HG03045 (cell line): ENCODE measurements around the gene CNOT3.
"Not testable (repeated sequence)": the region's sequence is repeated elsewhere in the genome, so short reads cannot be mapped to it uniquely, and the experiment has no call there.

Experiments used
- ATAC-seq: cut with Tn5 transposase; IDR thresholded peaks from one replicate; pipeline ENCODE4 v1.9.1; 2021; ENCODE audit warnings: mild to moderate bottlenecking, moderate library complexity; ENCODE audit not compliant: unreplicated experiment

The CNOT3 gene

DNA sequence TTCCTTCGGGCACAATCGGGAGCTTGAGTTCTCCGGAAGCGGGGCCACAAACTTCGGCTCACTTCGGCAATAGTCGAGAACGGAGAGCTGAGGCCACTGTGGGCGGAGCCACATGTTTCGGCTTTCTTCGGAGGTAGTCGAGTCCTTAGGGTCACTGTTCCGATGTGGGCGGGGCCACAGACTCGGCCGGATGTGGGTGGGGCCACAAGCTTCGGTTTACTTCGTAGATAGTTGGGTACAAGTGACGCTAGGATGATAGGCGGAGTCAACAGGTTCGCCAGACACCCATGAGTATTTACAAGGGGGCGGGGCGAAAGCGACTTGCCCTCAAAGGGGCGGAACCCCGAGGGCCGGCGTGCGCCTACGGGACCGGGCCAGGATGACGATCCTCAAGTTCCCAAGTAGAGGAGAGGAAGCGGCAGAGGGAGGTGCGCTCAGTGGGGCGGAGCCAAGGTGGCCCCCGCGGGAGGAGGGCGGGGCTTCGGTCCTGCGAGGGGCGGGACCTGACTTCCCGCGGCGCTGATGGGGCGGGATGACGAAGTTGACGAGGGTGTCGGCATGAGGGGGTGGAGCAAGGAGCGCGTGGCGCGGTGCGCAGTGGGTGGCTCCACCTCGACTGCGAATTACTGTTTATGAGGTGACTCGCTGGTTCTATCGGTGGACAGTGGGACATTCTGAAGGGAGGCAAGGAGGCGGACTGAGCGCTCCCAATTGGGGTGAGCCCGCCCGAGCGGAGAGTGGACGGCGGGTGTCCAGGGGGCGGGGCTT is 52.4 kb downstream of the CNOT3 start:
- ATAC-seq = peak; percentile 48

DNA sequence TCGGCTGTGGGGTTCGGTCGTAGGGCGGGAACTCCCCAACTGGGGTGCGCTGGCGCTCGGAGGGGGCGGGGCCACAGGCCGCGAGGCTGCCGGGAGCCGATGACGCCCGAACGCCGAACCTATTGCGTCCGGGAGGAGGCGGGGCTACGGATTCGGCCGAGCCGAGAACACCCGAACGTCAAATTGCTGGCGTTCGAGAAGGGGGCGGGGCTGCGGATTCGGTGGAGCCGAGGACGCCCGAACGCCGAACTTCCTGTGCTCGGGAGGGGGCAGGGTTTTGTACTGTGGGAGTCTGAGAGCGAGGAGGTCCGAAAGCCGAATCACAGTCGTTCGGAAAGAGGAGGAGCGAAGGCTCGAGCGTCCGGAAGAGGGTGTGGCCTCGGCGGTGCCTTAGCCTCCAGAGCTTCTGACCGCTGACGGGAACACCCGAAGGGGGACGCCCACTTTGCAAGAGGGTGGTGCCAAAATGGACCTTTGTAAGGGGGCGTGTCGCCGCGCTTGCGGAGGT is 53.0 kb downstream of the CNOT3 start:
- ATAC-seq = peak; percentile 44

DNA sequence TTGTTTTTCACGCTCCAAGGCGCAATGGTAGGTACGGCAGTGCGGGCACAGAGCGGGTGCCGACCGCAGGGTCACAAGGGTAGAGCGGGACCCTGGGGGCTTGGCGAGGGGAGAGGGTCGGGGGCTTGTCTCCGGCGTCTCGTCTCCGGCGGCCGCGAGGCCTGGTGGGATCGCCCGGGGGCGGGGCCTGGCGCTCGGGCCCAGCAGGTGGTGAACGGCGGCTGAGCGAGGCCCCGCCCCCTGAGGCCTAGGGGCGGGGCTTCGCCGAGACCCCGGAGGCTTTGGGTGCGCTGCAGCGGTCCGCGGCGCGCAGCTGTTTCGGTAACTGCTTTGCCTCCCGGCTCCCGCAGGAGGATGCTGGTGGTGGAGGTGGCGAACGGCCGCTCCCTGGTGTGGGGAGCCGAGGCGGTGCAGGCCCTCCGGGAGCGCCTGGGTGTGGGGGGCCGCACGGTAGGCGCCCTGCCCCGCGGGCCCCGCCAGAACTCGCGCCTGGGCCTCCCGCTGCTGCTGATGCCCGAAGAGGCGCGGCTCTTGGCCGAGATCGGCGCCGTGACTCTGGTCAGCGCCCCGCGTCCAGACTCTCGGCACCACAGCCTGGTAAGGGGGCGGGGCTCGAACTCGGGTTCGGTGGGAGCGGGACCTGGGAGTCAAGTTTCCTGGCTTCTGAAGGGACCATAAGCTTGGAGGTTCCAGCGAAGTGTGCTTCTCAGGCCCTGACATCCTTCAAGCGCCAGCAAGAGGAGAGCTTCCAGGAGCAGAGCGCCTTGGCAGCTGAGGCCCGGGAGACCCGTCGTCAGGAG is 53.6 kb downstream of the CNOT3 start, which contains the start of gene TSEN34:
Gene TSEN34, plus strand, starts transcription at position 298 of the 800 bp plus-strand sequence. Its CDS starts 57 bp downstream, at position 355.
- peak; percentile 27 for ATAC-seq

GRCh38 chr19:54191811-54192453 is 54.4 kb downstream of the CNOT3 start:
- ATAC-seq = no peak

- ATAC-seq = no peak
Measured at GRCh38 chr19:54193011-54193410, 55.4 kb downstream of the CNOT3 start.

DNA sequence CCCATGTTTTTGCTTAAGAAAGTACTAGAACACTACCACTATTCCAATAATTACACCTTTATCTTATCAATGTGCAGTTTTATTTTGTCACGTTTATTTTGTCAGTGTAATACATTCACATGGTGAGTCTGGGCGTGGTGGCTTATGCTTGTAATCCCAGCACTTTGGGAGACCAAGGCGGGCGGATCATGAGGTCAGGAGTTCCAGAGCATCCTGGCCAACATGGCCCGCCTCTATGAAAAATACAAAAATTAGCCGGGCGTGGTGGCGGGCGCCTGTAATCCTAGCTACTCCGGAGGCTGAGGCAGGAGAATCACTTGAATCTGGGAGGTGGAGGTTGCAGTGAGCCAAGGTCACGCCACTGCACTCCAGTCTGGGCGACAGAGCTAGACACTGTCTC is 56.9 kb downstream of the CNOT3 start:
- not testable (repeated sequence) for ATAC-seq

DNA sequence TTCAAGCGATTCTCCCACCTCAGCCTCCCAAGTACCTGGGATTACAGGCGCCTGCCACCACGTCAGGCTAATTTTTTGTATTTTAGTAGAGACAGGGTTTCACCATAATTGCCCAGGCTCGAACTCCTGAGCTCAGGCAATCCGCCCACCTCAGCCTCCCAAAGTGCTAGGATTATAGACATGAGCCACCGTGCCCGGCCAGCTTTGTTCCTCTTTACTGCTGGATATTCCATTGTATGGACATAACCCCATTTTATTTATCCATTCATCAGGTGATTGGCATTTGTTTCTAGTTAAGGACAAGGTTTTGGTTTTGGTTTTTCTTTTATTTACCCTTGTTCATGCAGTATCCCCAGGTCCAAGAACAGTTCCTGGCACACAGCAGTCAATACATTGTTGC is 59.0 kb downstream of the CNOT3 start:
- no peak for ATAC-seq

DNA sequence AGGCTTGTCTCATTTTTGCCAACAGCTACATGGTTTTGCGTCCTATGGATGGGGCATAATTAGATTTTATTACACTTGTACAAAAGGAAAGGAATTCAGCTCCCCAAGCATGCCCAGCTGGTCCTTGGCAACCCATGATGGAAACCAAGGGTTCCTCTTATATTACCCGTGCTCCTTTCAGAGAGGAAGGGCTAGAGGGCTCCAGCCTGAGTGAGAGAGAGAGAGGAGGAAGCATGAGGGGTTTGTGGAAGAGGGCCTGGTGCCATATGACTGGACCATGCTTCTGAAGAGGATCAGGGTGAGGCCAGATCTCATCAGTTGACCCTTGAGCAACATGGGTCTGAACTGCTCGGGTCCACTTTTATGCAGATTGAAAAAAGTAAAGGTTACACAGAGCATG is 59.6 kb downstream of the CNOT3 start:
- no peak for ATAC-seq

- no peak for ATAC-seq
Measured at GRCh38 chr19:54199401-54199800, 61.8 kb downstream of the CNOT3 start.

DNA sequence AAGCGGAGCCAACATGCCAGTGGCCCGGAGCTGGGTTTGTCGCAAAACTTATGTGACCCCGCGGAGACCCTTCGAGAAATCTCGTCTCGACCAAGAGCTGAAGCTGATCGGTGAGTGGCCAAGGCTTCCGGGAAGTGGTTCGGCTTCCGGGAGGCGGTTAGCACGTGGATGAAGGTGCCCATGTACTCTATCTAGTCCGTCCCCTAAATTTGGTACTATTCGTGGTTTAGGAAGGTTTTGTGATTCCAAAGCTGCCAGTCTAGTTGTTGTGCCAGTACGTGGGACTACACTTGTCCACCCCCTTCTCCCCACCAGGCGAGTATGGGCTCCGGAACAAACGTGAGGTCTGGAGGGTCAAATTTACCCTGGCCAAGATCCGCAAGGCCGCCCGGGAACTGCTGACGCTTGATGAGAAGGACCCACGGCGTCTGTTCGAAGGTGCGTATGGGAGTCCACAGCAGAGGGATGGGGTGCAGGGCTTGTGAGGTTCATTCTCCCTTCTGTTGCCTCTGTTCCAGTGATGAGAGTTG is 63.7 kb downstream of the CNOT3 start:
- ATAC-seq = no peak

DNA sequence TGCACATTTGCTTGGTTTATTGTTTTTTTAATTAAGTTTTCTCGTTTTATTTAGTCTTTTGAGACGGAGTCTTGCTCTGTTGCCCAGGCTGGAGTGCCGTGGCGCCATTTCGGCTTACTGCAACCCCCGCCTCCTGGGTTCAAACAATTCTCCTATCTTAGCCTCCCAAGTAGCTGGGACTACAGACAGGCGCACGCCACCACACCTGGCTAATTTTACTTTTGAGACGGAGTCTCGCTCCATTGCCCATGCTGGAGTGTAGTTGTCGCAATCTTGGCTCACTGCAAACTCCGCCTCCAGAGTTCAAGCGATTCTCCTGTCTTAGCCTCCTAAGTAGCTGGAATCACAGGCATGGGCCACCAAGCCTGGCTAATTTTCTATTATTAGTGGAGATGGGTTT is 64.4 kb downstream of the CNOT3 start:
- no peak for ATAC-seq

DNA sequence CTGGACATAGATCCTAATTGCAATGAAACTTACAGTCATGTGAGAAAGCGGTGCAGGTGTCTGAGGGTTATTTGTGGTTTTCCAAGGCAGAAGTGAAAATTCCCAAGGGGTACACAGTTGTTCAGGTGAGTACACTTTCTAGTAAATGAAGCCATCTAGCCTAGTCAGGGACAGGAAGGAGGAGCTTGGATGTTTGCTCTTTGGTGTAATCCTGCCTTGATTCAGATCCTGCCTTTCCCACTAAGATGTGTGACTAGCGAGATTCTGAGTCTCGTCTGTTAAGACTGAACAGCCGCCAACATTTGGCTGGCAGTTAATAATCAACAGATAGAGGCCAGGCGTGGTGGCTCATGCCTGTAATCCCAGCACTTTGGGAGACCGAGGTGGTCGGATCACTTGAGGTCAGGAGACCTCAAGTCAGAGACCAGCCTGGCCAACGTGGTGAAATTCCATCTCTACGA is 65.6 kb downstream of the CNOT3 start:
- no peak for ATAC-seq

- ATAC-seq = no peak
Measured at GRCh38 chr19:54204767-54205468, 67.4 kb downstream of the CNOT3 start.
